EL (cell line): ENCODE measurements around the gene FKBP7.
A peak's percentile ranks its signal among the peaks of the same experiment; 100 is the strongest.
"Not testable (repeated sequence)": the region's sequence is repeated elsewhere in the genome, so short reads cannot be mapped to it uniquely, and the experiment has no call there.

Source experiments
- DNase-seq: peaks from one replicate; pipeline ENCODE4 v3.0.0-alpha.2; 2016

The FKBP7 gene

GRCh38 chr2:178448968-178449661 lies 29.3 kb downstream of the FKBP7 start:
- DNase-seq = no peak

GRCh38 chr2:178441426-178441825 lies 37.0 kb downstream of the FKBP7 start:
- no peak for DNase-seq

GRCh38 chr2:178436662-178437061 lies 41.7 kb downstream of the FKBP7 start:
- DNase-seq = no peak

DNA sequence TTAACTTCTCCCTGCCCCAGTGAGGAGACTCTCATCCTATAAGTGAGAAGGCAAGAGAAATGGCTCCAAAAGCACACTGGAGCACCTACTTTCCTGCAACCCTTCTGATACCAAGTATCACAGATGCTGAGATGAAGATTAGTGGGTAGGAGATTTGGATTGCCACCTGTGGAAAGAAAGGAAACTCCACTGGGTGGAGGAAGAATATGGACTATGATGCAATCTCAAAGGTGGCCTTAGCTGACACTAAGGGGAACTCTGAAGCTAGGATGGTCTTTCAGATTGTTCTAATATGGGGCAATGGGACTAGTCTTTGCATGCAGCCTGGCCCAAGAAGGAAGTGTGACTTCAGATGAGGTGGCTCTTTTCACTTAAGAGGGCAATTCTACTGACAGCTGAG lies 49.1 kb downstream of the FKBP7 start:
- no peak for DNase-seq

- DNase-seq = no peak
Measured at GRCh38 chr2:178428396-178428806, 50.0 kb downstream of the FKBP7 start.

DNA sequence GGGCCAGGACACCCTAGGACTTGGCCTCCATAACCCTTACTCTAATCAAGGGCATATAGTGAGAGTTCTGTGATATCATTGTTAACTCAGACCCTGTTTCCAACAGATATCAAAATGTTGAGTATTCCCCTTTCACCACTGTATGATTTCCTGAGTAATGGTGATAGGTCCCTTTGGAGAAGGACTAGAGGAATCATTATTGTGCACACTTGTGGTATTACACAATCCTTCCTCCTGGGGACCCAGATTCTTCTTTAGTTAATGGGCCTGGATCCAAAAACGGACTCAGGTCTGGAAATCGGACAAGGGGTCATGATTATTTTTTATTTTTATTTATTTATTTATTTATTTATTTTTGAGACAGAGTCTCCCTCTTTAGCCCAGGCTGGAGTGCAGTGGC lies 50.9 kb downstream of the FKBP7 start:
- no peak for DNase-seq

DNA sequence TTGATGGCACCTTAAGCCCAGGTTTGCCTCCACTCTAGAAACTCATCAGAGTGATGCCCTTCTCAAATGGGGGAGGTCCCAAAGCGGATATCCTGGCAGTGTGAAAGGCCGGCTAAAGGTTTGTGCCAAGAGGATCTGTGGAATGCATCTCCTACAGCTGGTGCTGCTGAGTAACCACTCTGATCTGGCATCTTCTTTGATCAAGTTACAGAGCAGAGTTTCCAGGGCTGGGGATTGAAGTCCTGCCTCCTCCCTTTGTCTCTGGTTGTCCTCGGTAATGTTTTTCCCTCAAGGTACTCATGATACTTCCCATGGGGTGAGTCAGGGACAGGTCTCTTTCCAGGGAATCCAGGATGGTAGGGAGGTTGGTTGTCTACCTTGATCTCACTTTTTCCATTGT lies 52.0 kb downstream of the FKBP7 start:
- peak; percentile 22 for DNase-seq

- no peak for DNase-seq
Measured at GRCh38 chr2:178425255-178425827, 53.1 kb downstream of the FKBP7 start.

GRCh38 chr2:178423746-178424145 lies 54.7 kb downstream of the FKBP7 start:
- DNase-seq = not testable (repeated sequence)

DNA sequence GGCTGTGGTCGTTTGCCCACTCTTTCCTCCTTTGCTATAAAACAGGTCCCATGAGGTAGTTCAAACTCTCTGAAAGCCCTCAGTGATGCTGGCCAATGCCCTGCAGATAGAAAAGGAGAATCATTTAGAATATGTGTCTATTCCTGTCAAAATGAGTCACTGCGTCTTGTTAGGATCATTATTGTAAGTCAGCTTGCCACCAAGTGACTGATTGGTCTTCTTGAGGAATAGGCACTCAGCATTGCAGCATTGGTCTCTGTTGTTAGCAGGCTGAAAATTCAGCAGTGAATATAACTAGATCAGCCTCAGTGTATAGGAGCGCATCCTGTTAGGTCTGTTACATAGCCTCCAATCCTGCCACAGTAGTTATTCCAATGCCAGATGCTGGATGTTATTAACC lies 56.3 kb downstream of the FKBP7 start:
- no peak for DNase-seq

GRCh38 chr2:178420463-178420999 lies 57.9 kb downstream of the FKBP7 start:
- no peak for DNase-seq

DNA sequence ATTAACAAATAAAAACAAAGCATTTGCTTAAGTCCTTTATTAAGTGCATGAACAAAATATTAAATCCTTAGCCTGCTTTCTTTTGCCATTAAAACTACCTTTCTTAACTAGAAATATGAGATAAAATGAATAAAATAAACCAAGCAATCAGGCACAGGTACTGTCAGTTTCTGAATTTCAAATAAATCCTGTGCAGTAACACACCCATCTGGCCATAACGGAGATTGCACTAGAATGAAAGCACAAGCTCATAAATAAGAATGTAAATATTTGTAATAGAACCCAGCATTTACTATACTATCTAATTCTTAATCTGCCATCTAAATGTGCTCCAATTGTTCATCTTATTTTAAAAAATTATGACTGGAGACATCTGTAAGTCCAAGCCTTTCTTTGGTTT lies 59.3 kb downstream of the FKBP7 start:
- DNase-seq = no peak

DNA sequence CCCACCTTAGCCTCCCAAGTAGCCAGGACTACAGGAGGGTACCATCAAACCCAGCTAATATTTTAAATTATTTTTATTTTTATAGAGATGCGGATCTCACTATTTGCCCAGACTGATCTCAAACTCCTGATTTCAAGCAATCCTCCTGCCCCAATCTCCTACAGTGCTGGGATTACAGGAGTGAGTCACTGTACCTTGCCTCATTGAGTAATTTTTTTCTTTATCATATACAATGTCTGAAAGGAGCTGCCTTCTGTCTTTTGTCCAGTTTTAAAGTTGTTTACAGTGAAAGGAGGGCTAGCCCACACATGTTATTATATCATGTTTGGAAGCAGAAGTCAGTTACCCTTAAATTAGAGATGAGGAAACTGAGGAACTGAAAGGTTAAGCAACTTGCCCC lies 60.0 kb downstream of the FKBP7 start:
- no peak for DNase-seq

- no peak for DNase-seq
Measured at GRCh38 chr2:178417916-178418315, 60.5 kb downstream of the FKBP7 start.

- DNase-seq = no peak
Measured at GRCh38 chr2:178415979-178416378, 62.4 kb downstream of the FKBP7 start.

- DNase-seq = peak; percentile 98
Measured at GRCh38 chr2:178414266-178415247, 63.8 kb downstream of the FKBP7 start.
